OCI-LY3 (cell line): ENCODE data around the gene PLBD2.

Experiments
- EZH2phosphoT487 ChIP-seq: fragments of 200-600 bp; shearing (Covaris generic); IDR thresholded peaks from 2 replicates; pipeline ENCODE4 v1.6.1; 2018; ENCODE audit warnings: antibody characterized with exemption, mixed run types, low read depth
- TF ChIP-seq, protein P1 (sequence below): fragments of 200-600, 300-600 bp; sonication (generic); IDR thresholded peaks from 2 replicates; pipeline ENCODE4 v1.5.1; 2014; ENCODE audit warnings: antibody characterized with exemption, low read length, low read depth

GRCh38 chr12:113418213-113418879 lies 60.0 kb downstream of the PLBD2 start:
- TF ChIP-seq, protein P1, sequence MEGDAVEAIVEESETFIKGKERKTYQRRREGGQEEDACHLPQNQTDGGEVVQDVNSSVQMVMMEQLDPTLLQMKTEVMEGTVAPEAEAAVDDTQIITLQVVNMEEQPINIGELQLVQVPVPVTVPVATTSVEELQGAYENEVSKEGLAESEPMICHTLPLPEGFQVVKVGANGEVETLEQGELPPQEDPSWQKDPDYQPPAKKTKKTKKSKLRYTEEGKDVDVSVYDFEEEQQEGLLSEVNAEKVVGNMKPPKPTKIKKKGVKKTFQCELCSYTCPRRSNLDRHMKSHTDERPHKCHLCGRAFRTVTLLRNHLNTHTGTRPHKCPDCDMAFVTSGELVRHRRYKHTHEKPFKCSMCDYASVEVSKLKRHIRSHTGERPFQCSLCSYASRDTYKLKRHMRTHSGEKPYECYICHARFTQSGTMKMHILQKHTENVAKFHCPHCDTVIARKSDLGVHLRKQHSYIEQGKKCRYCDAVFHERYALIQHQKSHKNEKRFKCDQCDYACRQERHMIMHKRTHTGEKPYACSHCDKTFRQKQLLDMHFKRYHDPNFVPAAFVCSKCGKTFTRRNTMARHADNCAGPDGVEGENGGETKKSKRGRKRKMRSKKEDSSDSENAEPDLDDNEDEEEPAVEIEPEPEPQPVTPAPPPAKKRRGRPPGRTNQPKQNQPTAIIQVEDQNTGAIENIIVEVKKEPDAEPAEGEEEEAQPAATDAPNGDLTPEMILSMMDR: no peak
- TF ChIP-seq EZH2phosphoT487: no peak
